Activated T-cell treated with anti-CD3 and anti-CD28 coated beads, Interleukin-2, amount 50 U/mL, for 24 hours (primary cell): Measurements from ENCODE around the gene SNTB2.

ENCODE experiments used
- DNase-seq: peaks from one replicate; pipeline ENCODE4 v3.0.0-alpha.2; 2020
- H3K27ac Mint-ChIP-seq: 2 replicates; pipeline ENCODE4 v1.8.0; 2020; ENCODE audit warnings: mild to moderate bottlenecking, mixed read lengths
- H3K27me3 Mint-ChIP-seq: 2 replicates; pipeline ENCODE4 v1.8.0; 2020; ENCODE audit warnings: mixed read lengths
- H3K36me3 Mint-ChIP-seq: 2 replicates; pipeline ENCODE4 v1.8.0; 2020; ENCODE audit warnings: low read depth, mixed read lengths
- H3K4me1 Mint-ChIP-seq: 2 replicates; pipeline ENCODE4 v1.8.0; 2020; ENCODE audit warnings: low read depth, mixed read lengths
- H3K4me3 Mint-ChIP-seq: 2 replicates; pipeline ENCODE4 v1.8.0; 2020; ENCODE audit warnings: mild to moderate bottlenecking, moderate library complexity, mixed read lengths
- H3K9me3 Mint-ChIP-seq: 2 replicates; pipeline ENCODE4 v1.8.0; 2020; ENCODE audit warnings: mixed read lengths

Gene SNTB2

DNA sequence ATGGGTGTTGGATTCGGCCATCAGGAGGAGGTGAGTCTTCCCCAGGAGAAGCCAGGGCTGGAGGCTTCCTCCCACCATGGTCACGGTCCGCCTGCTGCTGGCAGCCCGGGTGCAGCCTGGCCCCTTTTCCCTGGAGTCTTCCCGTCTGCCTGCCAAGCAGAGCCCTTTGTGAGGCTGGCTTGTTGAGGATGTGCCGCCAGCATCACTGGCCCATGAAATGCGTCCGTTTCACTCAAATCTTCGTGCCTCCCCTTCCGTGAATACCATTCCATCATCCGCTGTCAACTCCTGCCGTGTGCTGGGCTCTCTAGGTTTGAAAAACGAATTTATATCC, 133.7 kb downstream of the SNTB2 start:
- DNase-seq: peak; percentile 18
- no peaks in the 10 kb centered on the region for H3K27me3 Mint-ChIP-seq
- peaks cover 96% of the 10 kb centered on the region for H3K36me3 Mint-ChIP-seq

DNA sequence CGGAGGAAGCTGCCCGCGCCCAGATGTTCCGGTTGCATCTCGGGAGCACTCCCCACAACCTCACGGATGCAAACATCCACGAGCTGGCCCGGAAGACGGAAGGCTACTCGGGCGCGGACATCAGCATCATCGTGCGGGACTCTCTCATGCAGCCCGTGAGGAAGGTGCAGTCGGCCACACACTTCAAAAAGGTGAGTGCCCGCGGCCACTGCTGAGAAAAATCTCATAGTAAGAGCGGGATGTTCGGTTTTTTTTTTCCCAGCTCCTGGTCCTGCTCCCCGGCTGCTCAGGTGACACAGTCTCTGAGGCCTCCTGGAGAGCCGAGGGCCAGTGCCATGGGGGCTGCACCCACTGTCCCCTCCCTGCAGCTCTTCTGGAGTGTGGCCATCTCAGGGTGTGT, 134.1 kb downstream of the SNTB2 start:
- DNase-seq: peak; percentile 22
- no peaks in the 10 kb centered on the region for H3K27me3 Mint-ChIP-seq
- H3K9me3 Mint-ChIP-seq: no peaks in the 10 kb centered on the region
- H3K4me3 Mint-ChIP-seq: no peak overlapping the region
- H3K36me3 Mint-ChIP-seq: peaks cover 96% of the 10 kb centered on the region
- peaks cover 23% of the 10 kb centered on the region for H3K4me1 Mint-ChIP-seq
- H3K27ac Mint-ChIP-seq: peak overlapping the region; percentile 80

More for the DNA sequence above, 133.7 kb downstream of the SNTB2 start:
- H3K4me3 Mint-ChIP-seq: no peak overlapping the region
- peak overlapping the region; percentile 80 for H3K27ac Mint-ChIP-seq
- H3K4me1 Mint-ChIP-seq: peaks cover 20% of the 10 kb centered on the region
- no peaks in the 10 kb centered on the region for H3K9me3 Mint-ChIP-seq

DNA sequence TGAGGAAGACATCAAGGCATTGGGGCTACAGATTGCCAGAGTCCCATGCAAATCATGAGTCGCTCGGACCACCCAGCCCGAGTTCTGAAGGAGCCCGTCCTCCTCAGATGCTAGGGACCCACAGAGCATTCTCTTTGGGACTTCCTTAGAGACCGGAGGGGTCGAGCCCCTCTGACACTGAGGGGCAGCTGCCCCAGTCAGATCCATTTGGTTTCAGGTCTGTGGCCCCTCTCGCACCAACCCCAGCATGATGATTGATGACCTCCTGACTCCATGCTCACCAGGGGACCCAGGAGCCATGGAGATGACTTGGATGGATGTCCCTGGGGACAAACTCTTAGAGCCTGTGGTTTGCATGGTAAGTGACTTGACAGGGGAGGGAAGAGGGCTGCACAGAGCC, 135.4 kb downstream of the SNTB2 start:
- DNase-seq: no peak
- H3K27me3 Mint-ChIP-seq: no peaks in the 10 kb centered on the region
- H3K36me3 Mint-ChIP-seq: peaks cover 96% of the 10 kb centered on the region
- H3K9me3 Mint-ChIP-seq: no peaks in the 10 kb centered on the region
- H3K27ac Mint-ChIP-seq: peak overlapping the region; percentile 12
- H3K4me3 Mint-ChIP-seq: no peak overlapping the region
- peaks cover 36% of the 10 kb centered on the region for H3K4me1 Mint-ChIP-seq

DNA sequence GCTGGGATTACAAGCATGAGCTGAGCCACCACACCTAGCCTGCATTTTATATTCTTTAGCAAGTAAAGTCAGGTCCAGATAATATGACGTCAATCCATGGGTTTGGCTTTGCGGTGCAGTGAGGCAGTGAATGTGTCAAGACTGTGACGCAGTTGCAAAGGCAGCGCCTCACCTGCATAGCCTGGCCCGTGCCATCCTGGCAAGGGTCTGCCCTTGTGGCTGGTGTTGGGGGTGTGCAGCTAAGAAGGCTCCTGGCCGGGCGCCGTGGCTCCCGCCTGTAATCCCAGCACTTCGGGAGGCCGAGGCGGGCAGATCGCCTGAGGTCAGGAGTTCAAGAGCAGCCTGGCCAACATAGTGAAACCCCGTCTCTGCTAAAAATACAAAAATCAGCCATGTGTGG, 136.5 kb downstream of the SNTB2 start:
- H3K4me1 Mint-ChIP-seq: peaks cover 43% of the 10 kb centered on the region
- no peaks in the 10 kb centered on the region for H3K9me3 Mint-ChIP-seq
- peaks cover 99% of the 10 kb centered on the region for H3K36me3 Mint-ChIP-seq
- H3K27ac Mint-ChIP-seq: peak overlapping the region; percentile 12
- no peaks in the 10 kb centered on the region for H3K27me3 Mint-ChIP-seq
- no peak for DNase-seq
- H3K4me3 Mint-ChIP-seq: no peak overlapping the region

DNA sequence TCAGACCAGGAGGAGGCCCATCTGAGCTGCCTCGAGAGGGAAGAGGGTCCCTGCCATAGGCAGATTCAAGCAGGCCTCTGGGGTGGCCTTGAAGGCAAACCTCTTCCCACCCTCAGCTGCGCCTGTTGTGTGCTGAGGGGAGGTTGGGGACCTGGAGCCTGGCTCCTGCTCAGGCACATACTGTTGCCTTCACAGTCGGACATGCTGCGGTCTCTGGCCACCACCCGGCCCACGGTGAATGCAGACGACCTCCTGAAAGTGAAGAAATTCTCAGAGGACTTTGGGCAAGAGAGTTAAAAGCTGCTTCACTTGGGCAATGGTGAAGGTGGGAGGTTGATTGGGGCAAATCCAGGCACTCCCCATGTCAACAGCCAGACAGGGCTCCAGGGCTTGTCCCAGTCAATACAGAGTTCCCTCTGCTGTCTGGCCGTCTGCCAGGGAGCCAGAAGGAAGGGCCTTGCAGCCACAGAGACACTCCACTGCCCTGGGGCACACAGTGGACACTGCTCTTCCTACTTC, 137.1 kb downstream of the SNTB2 start:
- Mint-ChIP-seq H3K36me3 (peaks cover 100% of the 10 kb centered on the region), H3K27me3 (no peaks in the 10 kb centered on the region), H3K4me3 (no peak overlapping the region), H3K27ac (no peak overlapping the region), H3K4me1 (peaks cover 50% of the 10 kb centered on the region), H3K9me3 (no peaks in the 10 kb centered on the region)
- no peak for DNase-seq

DNA sequence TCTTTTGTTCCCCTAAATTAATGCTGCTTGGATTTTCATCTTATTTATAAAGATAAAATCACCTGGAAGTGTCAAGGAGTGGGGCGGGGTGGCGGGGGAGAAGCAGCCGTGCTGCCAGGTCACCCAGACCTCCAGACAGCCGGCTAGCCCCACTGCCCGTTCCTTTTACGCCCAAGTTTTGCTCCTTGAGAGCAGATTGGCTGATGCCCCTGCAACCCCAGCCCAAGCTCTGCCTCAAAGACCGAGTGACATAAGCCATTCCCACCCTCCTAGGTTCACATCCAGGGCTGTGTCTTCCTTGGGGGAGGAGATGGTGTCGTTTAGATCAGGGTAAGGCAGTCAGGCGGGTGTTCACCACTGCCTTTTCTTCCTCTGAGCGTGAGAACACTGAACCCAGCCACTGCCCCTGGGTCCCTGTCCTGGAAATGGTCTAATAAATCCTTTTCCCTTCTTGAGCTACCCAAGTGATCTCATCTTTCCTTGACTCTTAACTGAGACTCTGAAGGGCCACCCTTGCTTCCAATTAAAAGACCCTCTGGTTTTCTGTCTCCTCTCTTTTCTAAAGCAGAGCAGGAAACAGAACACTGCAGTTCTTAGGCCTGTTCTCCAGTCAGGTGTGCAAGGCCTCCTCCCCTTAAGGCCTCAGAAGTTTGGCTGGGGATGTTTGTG, 137.8 kb downstream of the SNTB2 start:
- H3K9me3 Mint-ChIP-seq: no peaks in the 10 kb centered on the region
- H3K27ac Mint-ChIP-seq: peak overlapping the region; percentile 81
- H3K27me3 Mint-ChIP-seq: no peaks in the 10 kb centered on the region
- no peak for DNase-seq
- peaks cover 100% of the 10 kb centered on the region for H3K36me3 Mint-ChIP-seq
- H3K4me3 Mint-ChIP-seq: no peak overlapping the region
- H3K4me1 Mint-ChIP-seq: peaks cover 54% of the 10 kb centered on the region

DNA sequence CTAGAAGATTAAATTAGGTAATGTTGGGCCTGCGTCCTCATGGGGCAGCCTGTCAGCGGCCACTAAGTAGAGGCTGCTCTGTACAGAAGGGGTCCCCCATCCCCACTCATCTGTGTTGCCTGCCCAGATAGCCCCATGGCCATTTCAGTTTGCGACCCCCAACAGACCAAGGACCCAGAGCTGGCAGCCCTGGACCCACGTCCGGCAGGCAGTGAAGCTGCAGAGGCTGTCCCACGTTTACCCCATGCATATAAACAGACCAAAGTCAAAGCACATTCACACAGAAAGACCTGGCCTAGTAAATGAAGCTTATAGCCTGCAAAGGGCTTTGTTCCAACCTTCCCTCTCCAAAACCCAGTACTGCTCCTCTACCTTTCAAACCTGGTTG, 138.8 kb downstream of the SNTB2 start:
- peak; percentile 29 for DNase-seq
- Mint-ChIP-seq H3K9me3 (no peaks in the 10 kb centered on the region), H3K27ac (peak overlapping the region; percentile 81), H3K36me3 (peaks cover 91% of the 10 kb centered on the region), H3K4me1 (peaks cover 54% of the 10 kb centered on the region), H3K4me3 (peak overlapping the region; percentile 87), H3K27me3 (no peaks in the 10 kb centered on the region)

DNA sequence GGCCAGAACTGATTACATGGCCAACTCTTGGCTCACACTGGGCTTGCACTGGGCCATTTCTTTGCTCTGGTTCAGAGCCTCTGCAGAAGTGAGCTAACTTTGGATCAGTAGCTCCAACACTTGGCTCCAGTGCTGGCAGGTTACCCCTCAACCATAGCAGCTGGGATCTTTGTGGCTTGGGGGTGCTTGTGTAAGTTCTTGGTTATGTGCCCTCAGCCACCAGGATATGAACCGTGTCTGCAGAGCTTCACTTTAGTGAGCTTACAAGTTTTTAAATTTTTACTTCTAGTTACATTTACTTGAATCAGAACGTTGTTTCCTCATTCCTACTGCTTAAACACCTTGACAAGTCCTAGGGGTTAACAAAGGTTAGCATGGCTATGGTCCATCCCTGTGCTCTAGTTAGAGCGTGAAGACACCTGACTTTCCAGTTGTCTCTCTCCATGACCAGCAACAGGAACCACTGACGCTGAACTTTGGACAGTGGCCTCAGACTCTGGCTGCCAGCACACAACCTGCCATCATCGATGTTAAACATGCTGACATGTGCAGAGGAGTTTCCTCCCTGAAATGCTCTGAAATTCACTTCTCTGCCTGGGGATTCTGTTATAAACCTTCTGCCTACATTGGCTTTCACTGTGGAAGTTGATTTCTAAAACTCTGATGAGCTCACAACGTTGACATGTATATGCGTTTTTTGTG, 139.4 kb downstream of the SNTB2 start:
- peaks cover 55% of the 10 kb centered on the region for H3K4me1 Mint-ChIP-seq
- DNase-seq: peak; percentile 29
- peak overlapping the region; percentile 81 for H3K27ac Mint-ChIP-seq

DNA sequence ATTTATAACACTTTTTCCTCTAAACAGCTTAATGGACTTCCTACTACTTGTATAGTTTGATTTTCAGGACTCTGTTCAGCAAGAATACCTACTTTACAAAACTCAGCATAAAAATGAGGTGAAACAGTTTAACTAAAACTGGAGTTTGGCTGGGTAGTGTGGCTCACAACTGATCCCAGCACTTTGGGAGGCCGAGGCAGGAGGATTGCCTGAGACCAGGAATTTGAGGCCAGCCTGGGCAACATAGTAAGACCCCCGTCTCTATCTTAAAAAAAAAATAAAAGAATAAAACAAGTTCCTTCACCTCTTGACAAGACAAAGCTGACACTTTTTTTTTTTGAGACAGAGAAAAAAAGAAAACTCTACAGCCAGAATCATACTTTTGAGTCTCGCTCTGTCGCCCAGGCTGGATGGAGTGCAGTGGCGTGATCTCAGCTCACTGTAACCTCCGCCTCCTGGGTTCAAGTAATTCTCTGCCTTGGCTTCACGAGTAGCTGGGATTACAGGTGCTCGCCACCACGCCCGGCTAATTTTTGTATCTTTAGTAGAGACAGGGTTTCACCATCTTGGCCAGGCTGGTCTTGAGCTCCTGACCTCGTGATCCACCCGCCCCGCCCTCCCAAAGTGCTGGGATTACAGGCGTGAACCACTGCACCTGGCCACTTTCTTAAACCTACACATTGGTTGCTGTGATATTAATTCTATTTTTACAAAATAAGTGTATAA, 140.8 kb downstream of the SNTB2 start:
- peaks cover 58% of the 10 kb centered on the region for H3K4me1 Mint-ChIP-seq
- H3K9me3 Mint-ChIP-seq: no peaks in the 10 kb centered on the region
- H3K4me3 Mint-ChIP-seq: peak overlapping the region; percentile 87
- DNase-seq: peak; percentile 24
- H3K27me3 Mint-ChIP-seq: no peaks in the 10 kb centered on the region
- peak overlapping the region; percentile 90 for H3K27ac Mint-ChIP-seq
- peaks cover 87% of the 10 kb centered on the region for H3K36me3 Mint-ChIP-seq

More for the DNA sequence above, 139.4 kb downstream of the SNTB2 start:
- Mint-ChIP-seq H3K9me3 (no peaks in the 10 kb centered on the region), H3K27me3 (no peaks in the 10 kb centered on the region), H3K4me3 (peak overlapping the region; percentile 87), H3K36me3 (peaks cover 88% of the 10 kb centered on the region)

DNA sequence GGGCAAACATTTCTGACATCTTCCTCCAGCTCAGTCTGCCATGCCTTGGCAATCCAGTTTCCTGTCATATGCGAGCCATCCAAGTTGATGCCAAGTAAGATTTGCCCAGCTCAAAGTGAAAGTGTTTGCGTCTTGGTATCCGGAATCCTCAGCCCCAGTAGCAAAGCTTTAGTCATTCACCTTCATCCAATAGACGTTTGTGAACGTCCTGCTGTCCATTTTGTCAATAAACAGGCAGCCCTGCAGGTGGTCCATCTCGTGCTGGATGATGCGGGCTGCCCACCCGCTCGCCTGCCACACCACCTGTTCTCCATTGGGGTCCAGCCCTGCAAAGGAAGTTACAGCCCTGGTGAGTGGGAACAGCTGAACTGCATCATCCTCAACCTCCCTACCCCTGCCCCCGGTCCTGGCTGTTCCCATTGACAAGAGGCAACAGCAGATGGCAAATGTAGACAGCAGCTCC, 141.9 kb downstream of the SNTB2 start:
- Mint-ChIP-seq H3K9me3 (no peaks in the 10 kb centered on the region), H3K27ac (peak overlapping the region; percentile 90), H3K4me3 (peak overlapping the region; percentile 87), H3K27me3 (no peaks in the 10 kb centered on the region), H3K36me3 (peaks cover 85% of the 10 kb centered on the region), H3K4me1 (peaks cover 65% of the 10 kb centered on the region)
- peak; percentile 30 for DNase-seq

DNA sequence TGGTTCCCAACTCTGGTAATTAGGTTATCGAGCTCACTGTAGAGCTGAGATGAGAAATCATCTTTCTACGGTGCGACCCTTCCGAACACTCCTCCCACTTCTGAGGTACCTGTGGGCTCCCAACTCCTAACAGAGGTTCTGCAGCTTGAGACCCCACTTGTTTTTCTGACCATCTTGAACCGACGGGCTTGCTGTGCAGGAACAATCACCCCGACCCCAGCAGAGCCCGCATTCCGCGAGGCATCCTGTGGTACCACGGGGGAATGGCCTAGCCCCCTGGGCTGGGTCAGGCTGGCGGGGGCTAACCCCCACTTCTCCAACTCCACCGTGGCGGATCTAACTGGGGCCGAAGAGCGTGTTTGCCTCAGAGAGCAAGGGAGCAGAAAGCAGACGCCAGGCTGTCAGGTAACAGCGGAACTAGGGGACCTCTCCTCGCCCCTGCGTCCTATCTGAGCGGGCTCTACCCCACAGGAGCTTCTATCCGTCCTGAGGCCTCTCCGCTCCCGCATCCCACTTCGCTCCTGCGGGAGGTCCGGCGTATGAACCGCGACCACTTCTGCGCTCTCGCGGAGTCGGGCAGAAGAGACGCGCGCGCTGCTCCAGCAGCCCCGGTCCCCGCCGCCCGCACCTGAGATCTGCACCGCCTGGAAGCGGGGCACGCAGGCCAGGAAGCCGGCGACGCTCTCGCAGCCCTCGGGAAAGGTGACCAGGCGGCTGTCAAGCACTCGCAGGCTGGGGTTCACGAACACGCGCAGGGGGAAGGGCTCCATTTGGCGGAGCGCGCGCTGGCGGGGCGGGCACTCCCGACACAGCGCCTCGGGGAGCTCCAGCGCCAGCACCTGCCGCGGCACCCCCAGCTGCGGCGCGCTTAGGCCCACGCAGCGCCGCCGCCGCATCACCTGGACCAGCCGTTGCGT, 142.7 kb downstream of the SNTB2 start:
- DNase-seq: no peak
- H3K27me3 Mint-ChIP-seq: no peaks in the 10 kb centered on the region
- H3K9me3 Mint-ChIP-seq: no peaks in the 10 kb centered on the region
- H3K4me1 Mint-ChIP-seq: peaks cover 64% of the 10 kb centered on the region
- H3K4me3 Mint-ChIP-seq: peak overlapping the region; percentile 87
- peaks cover 85% of the 10 kb centered on the region for H3K36me3 Mint-ChIP-seq
- H3K27ac Mint-ChIP-seq: peak overlapping the region; percentile 90

DNA sequence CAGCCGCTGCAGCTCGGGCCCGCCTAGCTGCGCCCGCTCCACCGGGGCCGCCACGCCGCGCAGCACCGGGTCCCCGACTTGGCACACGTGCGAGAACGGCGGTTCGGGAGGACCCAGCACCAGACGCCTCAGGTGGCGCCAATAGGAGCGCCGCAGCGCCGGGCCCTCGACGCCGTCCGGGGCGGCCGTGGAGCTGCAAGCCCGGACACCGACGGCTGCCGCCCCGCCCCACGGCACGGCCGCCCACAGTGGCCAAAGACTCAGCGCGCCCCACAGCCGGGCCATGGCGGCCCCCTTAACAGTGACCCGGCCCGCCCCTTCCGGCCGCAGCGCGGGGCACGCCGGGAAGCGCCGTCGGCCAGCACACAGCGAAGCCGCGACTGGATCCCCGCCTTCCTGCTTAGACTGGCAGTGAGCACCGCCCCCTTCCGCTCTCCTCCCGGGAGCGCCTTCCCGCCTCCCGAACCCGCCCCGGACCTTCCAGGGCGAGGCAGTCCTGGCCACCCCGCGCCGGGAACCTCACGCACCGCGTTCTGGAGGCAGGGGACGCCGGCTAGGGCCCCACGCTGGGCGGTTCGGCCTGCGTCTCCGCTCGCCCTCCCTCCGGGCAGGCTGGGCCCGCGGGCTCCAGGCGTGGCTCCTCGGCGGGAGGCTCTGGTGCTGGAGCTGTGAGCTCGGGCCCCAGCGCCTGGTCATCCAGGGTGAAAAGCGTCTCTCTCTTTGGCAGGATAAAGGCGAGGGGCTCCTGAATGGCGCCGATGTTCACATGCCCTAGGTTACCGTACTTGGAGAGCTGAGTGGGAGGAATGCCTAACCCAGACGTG, 143.5 kb downstream of the SNTB2 start, which contains the start of gene PDF:
Gene PDF, minus strand, starts transcription at position 303 of the 824 bp plus-strand sequence. Its CDS starts 18 bp downstream, at position 285.
- peak within 1 kb of the TSS; percentile 93 for H3K27ac Mint-ChIP-seq
- peaks cover 62% of the 10 kb centered on the region for H3K4me1 Mint-ChIP-seq
- peak; percentile 90 for DNase-seq
- H3K27me3 Mint-ChIP-seq: no peaks in the 10 kb centered on the region
- peak within 1 kb of the TSS; percentile 87 for H3K4me3 Mint-ChIP-seq
- no peaks in the 10 kb centered on the region for H3K9me3 Mint-ChIP-seq
- peaks cover 85% of the 10 kb centered on the region for H3K36me3 Mint-ChIP-seq

DNA sequence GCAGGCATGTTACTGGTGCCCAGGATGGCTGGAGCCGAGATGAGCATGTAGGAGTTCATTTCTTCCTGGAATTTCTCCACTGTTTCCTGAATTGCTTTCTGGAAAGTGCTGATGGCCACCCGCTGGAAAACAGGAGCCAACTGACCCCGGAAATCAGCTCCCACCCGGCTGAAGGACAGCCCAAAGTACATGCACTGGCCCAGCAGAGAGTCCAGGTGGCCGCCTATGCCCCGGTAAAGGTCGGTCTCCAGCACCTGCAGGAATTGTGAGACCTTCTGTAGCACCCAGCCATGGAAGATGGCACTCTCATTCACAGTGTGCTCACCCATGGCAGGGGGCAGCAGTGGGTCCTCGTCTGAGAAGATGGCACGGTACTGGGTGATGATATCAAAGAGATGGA, 147.7 kb downstream of the SNTB2 start:
- H3K4me1 Mint-ChIP-seq: peaks cover 52% of the 10 kb centered on the region
- no peak overlapping the region for H3K4me3 Mint-ChIP-seq

More for the DNA sequence above, 147.7 kb downstream of the SNTB2 start:
- Mint-ChIP-seq H3K36me3 (peaks cover 73% of the 10 kb centered on the region), H3K9me3 (no peaks in the 10 kb centered on the region), H3K27ac (no peak overlapping the region), H3K27me3 (no peaks in the 10 kb centered on the region)
- DNase-seq: no peak
